K562 treated with DMSO at 1 percent for 24 hours (cell line): ENCODE data around the gene CSTF2T. TPM values are rescaled to one million over a fixed set of nuclear protein-coding genes. Genes with fewer than 3 reads are reported as not detected.

Source experiments
- total RNA-seq: library from RNA; unstranded; fragments of 300-600 nt; gene quantifications from 2 replicates; pipeline ENCODE4 v1.2.3, GENCODE V29; 2022; ENCODE audit warnings: low read depth; ENCODE audit not compliant: insufficient read depth

Gene CSTF2T
- total RNA-seq: 17.3 and 20.1 TPM in 2 replicates

GRCh38 chr10:51699475-51700227 lies at the start of gene CSTF2T:
Gene CSTF2T, minus strand, starts transcription at chr10:51699595. Its CDS starts 46 bp downstream, at chr10:51699549.

